ENCODE results near the gene COQ10B. TPM values are rescaled to one million over a fixed set of nuclear protein-coding genes. Genes with fewer than 3 reads are reported as not detected.
"Not testable (repeated sequence)": the region's sequence is repeated elsewhere in the genome, so short reads cannot be mapped to it uniquely, and the experiment has no call there.

The COQ10B gene
- total RNA-seq, 1 experiment from 2014 or later, result 23.4 TPM

GRCh38 chr2:197434541-197435513 is 18.5 kb upstream of the COQ10B start, which contains the start of gene SF3B1:
Gene SF3B1, minus strand, starts transcription at chr2:197435028. Its CDS starts 29 bp downstream, at chr2:197434999.
- Histone ChIP-seq H3K27me3 (ENCODE audit: control insufficient read depth, insufficient read depth, low read length) (no peaks in the 10 kb centered on the region), H3K36me3 (replicated peaks; ENCODE audit: control insufficient read depth, insufficient read depth, low read length) (no peaks in the 10 kb centered on the region), H3K4me3 (ENCODE audit: insufficient read depth, low read depth, low read length) (peak within 1 kb of the TSS; percentile 98)
- peak; percentile 94 for DNase-seq

DNA sequence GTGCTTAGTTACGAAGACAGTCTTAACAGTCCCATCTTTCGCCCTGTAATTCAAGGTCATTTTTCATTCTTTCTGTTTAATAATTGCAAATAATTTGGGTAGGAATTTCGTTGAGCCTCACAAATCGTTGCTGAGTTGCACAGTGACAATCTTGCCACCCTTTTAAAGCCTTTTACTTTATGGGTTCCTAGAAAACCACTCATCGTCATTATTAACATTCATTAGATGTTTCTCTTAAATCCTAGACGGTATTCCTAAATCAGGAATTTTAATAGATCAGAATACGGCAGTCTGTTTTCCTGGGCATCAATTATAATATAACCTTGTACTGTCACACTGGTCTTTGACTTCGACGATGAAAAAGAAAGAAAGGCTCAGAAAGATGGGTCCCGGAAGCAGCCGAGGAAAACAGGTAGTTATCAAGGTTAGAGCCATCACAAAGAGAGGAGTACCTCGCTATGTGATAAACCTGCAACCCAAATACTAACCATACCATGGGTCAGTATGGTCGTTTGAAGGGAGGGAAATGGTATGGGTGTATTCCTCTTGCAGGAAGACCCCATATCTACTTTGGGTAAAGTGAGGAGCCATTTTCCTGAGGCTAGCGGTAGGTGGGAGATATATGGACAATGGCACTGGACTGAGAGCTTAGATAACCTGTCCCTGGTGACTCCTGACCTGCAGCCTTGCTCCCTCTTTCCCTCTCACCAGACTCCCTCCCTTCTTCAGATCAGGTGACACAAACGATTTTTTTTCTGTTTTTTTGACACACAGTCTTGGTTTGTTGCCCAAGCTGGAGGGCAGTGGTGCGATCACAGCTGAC is 17.5 kb upstream of the COQ10B start:
- Histone ChIP-seq H3K4me3 (ENCODE audit: insufficient read depth, low read depth, low read length) (peak overlapping the region; percentile 98), H3K36me3 (replicated peaks; ENCODE audit: control insufficient read depth, insufficient read depth, low read length) (no peaks in the 10 kb centered on the region), H3K27me3 (ENCODE audit: control insufficient read depth, insufficient read depth, low read length) (no peaks in the 10 kb centered on the region)
- no peak for DNase-seq

GRCh38 chr2:197437380-197437779 is 16.0 kb upstream of the COQ10B start:
- Histone ChIP-seq H3K36me3 (replicated peaks; ENCODE audit: control insufficient read depth, insufficient read depth, low read length) (no peaks in the 10 kb centered on the region), H3K4me3 (ENCODE audit: insufficient read depth, low read depth, low read length) (no peak overlapping the region), H3K27me3 (ENCODE audit: control insufficient read depth, insufficient read depth, low read length) (no peaks in the 10 kb centered on the region)
- no peak for DNase-seq

DNA sequence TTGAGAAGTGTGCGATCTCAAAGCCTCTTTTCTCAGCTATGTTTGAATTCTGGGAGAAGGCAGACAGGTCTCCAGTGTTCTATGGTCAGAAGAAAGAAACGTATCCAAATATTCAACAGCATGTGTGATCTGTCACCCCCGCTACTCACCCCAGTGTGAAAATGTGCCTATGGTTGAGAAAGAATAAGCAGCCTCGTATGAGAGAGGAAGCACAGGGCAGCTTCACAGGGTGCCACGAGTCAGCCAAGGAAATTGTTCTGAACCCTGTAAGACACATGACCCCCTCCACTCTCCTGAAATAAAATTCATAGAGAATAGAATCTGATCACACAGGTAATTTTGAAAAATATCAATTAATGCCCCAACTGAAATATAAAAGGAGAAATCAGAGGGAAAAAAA is 10.5 kb upstream of the COQ10B start:
- no peak overlapping the region for H3K4me3 ChIP-seq (ENCODE audit: insufficient read depth, low read depth, low read length)
- H3K36me3 ChIP-seq (replicated peaks; ENCODE audit: control insufficient read depth, insufficient read depth, low read length), result no peaks in the 10 kb centered on the region
- DNase-seq, result no peak
- H3K27me3 ChIP-seq (ENCODE audit: control insufficient read depth, insufficient read depth, low read length), result no peaks in the 10 kb centered on the region

DNA sequence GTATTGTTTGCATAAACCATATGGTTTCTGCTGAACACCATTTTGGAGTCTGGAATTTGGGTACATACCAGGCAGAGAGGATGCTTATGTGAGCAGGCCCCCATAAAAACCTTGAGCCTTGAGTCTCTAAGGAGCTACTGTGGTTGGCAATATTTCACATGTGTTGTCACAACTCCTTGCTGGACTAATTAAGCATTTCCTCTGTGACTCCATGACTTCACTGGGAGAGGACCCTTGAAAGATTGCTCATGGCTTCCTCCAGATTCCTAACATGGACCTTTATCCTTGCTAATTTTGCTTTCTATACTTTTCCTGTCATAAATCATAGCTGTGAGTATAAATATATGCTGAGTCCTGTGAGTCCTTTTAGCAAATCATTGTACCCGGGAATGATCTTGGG is 7.6 kb upstream of the COQ10B start:
- Histone ChIP-seq H3K36me3 (replicated peaks; ENCODE audit: control insufficient read depth, insufficient read depth, low read length) (no peaks in the 10 kb centered on the region), H3K4me3 (ENCODE audit: insufficient read depth, low read depth, low read length) (no peak overlapping the region), H3K27me3 (ENCODE audit: control insufficient read depth, insufficient read depth, low read length) (no peaks in the 10 kb centered on the region)
- DNase-seq, result no peak

DNA sequence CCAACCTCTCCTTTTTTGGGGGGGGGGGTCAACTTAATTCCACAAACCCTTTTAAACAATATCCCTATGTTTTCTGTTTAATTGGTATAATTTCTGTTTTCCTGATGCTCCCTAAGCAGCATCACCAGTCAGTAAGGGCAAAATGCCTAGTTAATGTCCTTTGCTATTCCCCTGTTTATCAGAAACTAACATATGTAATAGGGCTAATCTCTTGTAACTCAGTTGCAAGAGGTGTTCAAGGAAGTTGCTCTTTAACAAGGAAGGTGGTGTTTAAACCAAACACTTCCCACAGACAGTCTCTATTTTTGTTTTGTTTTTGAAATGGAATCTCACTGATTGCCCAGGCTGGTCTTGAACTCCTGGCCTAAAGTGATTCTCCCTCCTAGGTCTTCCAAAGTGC is 6.5 kb upstream of the COQ10B start:
- Histone ChIP-seq H3K36me3 (replicated peaks; ENCODE audit: control insufficient read depth, insufficient read depth, low read length) (no peaks in the 10 kb centered on the region), H3K27me3 (ENCODE audit: control insufficient read depth, insufficient read depth, low read length) (no peaks in the 10 kb centered on the region), H3K4me3 (ENCODE audit: insufficient read depth, low read depth, low read length) (no peak overlapping the region)
- DNase-seq, result no peak

DNA sequence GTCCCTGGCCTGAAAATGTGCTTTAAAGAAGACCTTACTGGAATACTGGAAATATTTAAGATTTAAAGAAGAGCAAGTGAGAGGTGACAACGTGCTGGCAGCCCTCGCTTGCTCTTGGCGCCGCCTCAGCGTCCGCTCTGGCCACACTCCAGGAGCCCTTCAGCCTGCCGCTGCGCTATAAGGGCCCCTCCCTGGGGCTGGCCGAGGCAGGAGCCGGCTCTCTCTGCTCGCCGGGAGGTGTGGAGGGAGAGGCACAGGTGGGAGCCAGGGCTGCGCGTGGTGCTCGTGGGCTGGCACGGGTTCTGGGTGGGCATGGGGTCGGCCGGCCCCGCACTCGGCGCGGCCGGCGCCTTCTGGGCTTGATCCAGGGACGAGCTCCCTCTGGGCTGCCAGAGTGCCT is 2.9 kb upstream of the COQ10B start:
- Histone ChIP-seq H3K4me3 (ENCODE audit: insufficient read depth, low read depth, low read length) (no peak overlapping the region), H3K27me3 (ENCODE audit: control insufficient read depth, insufficient read depth, low read length) (no peaks in the 10 kb centered on the region), H3K36me3 (replicated peaks; ENCODE audit: control insufficient read depth, insufficient read depth, low read length) (no peaks in the 10 kb centered on the region)
- no peak for DNase-seq

DNA sequence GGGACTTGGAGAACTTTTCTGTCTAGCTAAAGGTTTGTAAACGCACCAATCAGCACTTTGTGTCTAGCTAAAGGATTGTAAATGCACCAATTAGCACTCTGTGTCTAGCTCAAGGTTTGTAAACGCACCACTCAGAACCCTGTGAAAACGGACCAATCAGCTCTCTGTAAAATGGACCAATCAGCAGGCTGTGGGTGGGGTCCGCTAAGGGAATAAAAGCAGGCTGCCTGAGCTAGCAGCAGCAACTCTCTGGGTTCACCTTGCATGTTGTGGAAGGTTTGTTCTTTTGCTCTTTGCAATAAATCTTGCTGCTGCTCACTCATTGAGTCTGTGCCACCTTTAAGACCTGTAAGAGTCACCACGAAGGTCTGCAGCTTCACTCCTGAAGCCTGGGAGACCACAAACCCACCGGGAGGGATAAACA is 2.4 kb upstream of the COQ10B start:
- not testable (repeated sequence) for H3K4me3 ChIP-seq (ENCODE audit: insufficient read depth, low read depth, low read length); DNase-seq; H3K36me3 ChIP-seq (replicated peaks; ENCODE audit: control insufficient read depth, insufficient read depth, low read length); H3K27me3 ChIP-seq (ENCODE audit: control insufficient read depth, insufficient read depth, low read length)

DNA sequence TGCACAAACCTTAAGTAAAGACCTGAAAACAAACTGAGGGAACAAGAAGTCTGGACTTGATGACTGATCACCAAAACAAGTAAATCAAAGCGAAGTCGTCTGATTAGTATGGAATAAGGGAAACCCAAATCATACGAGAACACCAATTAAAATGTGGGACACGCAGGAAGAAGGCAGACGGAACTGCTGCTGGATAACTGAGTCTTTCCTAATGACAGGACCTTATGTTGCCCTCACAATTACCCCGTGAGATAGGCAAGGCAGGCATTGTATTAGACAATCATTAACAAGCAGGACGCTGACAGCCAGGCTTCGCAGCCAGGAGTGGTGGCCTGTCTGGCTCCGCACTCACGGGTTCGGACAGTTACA is 614 bp upstream of the COQ10B start:
- no peaks in the 10 kb centered on the region for H3K36me3 ChIP-seq (replicated peaks; ENCODE audit: control insufficient read depth, insufficient read depth, low read length)
- DNase-seq, result no peak
- H3K27me3 ChIP-seq (ENCODE audit: control insufficient read depth, insufficient read depth, low read length), result no peaks in the 10 kb centered on the region
- H3K4me3 ChIP-seq (ENCODE audit: insufficient read depth, low read depth, low read length), result peak overlapping the region; percentile 37

GRCh38 chr2:197453914-197454398 is 604 bp downstream of the COQ10B start:
- Histone ChIP-seq H3K4me3 (ENCODE audit: insufficient read depth, low read depth, low read length) (peak overlapping the region; percentile 88), H3K36me3 (replicated peaks; ENCODE audit: control insufficient read depth, insufficient read depth, low read length) (no peaks in the 10 kb centered on the region), H3K27me3 (ENCODE audit: control insufficient read depth, insufficient read depth, low read length) (no peaks in the 10 kb centered on the region)
- peak; percentile 68 for DNase-seq

- Histone ChIP-seq H3K4me3 (ENCODE audit: insufficient read depth, low read depth, low read length) (no peak overlapping the region), H3K27me3 (ENCODE audit: control insufficient read depth, insufficient read depth, low read length) (no peaks in the 10 kb centered on the region), H3K36me3 (replicated peaks; ENCODE audit: control insufficient read depth, insufficient read depth, low read length) (no peaks in the 10 kb centered on the region)
- DNase-seq, result no peak
Observed at GRCh38 chr2:197454923-197455322, 1.6 kb downstream of the COQ10B start.

DNA sequence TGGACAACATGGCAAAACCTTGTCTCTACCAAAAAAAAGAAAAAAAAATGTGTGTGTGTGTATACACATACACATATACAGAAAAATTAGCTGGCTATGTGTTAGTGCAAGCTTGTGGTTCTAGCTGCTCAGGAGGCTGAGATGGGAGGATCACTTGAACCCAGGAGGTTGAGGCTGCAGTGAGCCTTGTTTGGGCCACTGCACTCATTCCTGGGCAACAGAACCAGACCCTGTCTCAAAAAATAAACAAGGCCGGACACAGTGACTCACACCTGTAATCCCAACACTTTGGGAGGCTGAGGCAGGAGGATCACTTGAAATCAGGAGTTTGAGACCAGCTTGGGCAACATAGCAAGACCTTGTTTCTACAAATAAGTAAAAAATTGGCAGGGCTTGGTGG is 2.1 kb downstream of the COQ10B start:
- no peak for DNase-seq
- H3K36me3 ChIP-seq (replicated peaks; ENCODE audit: control insufficient read depth, insufficient read depth, low read length), result no peaks in the 10 kb centered on the region
- H3K27me3 ChIP-seq (ENCODE audit: control insufficient read depth, insufficient read depth, low read length), result no peaks in the 10 kb centered on the region
- H3K4me3 ChIP-seq (ENCODE audit: insufficient read depth, low read depth, low read length), result no peak overlapping the region

- DNase-seq, result no peak
- no peaks in the 10 kb centered on the region for H3K27me3 ChIP-seq (ENCODE audit: control insufficient read depth, insufficient read depth, low read length)
- H3K4me3 ChIP-seq (ENCODE audit: insufficient read depth, low read depth, low read length), result no peak overlapping the region
- peaks cover 5% of the 10 kb centered on the region for H3K36me3 ChIP-seq (replicated peaks; ENCODE audit: control insufficient read depth, insufficient read depth, low read length)
Observed at GRCh38 chr2:197460649-197461048, 7.3 kb downstream of the COQ10B start.

GRCh38 chr2:197461057-197461456 is 7.7 kb downstream of the COQ10B start:
- no peak for DNase-seq
- H3K27me3 ChIP-seq (ENCODE audit: control insufficient read depth, insufficient read depth, low read length), result no peaks in the 10 kb centered on the region

GRCh38 chr2:197464175-197464574 is 10.8 kb downstream of the COQ10B start:
- Histone ChIP-seq H3K4me3 (ENCODE audit: insufficient read depth, low read depth, low read length) (no peak overlapping the region), H3K27me3 (ENCODE audit: control insufficient read depth, insufficient read depth, low read length) (no peaks in the 10 kb centered on the region), H3K36me3 (replicated peaks; ENCODE audit: control insufficient read depth, insufficient read depth, low read length) (peaks cover 5% of the 10 kb centered on the region)
- no peak for DNase-seq

More at GRCh38 chr2:197461057-197461456, 7.7 kb downstream of the COQ10B start:
- Histone ChIP-seq H3K36me3 (replicated peaks; ENCODE audit: control insufficient read depth, insufficient read depth, low read length) (peaks cover 5% of the 10 kb centered on the region), H3K4me3 (ENCODE audit: insufficient read depth, low read depth, low read length) (no peak overlapping the region)
